Colonic mucosa (tissue), 4 donors: Measurements from ENCODE around the gene RBPMS2. TPM values are rescaled to one million over a fixed set of nuclear protein-coding genes. Genes with fewer than 3 reads are reported as not detected.

ENCODE experiments used
- DNase-seq: peaks from one replicate; pipeline ENCODE4 v3.0.0-alpha.2; 2020
- H3K27ac ChIP-seq: fragments of 200-600 bp; one replicate; pipeline ENCODE4 v1.8.0; 2021
- H3K27me3 ChIP-seq: fragments of 200-600 bp; one replicate; pipeline ENCODE4 v1.8.0; 2021
- H3K36me3 ChIP-seq: fragments of 200-600 bp; one replicate; pipeline ENCODE4 v1.8.0; 2021
- H3K4me1 ChIP-seq: fragments of 200-600 bp; one replicate; pipeline ENCODE4 v1.8.0; 2021; ENCODE audit warnings: mild to moderate bottlenecking
- H3K4me3 ChIP-seq: fragments of 200-600 bp; one replicate; pipeline ENCODE4 v1.8.0; 2021
- H3K9ac ChIP-seq, 2 donors: one replicate each; pipeline ENCODE4 v1.7.0; 2013; ENCODE audit warnings: control low read depth in 2 of 2, low read depth in 2 of 2, low read length in 2 of 2
- H3K9me3 ChIP-seq: fragments of 200-600 bp; one replicate; pipeline ENCODE4 v1.8.0; 2021
- CTCF ChIP-seq: fragments of 200-600 bp; IDR thresholded peaks from one replicate; pipeline ENCODE4 v1.8.0; 2022; ENCODE audit warnings: antibody characterized with exemption, mild to moderate bottlenecking
- intact Hi-C: fragments of 100-400 bp; cut with DNase I; formaldehyde crosslinking; loops from one replicate; pipeline ENCODE4 v1.14.1; 2022
- total RNA-seq, 2 donors: library from RNA; stranded (reverse); fragmentation: NEBNext Ultra II Directional in 1 of 2; extraction: Animal tissue kit (Norgen Biotek cat#: 25700) in 1 of 2; gene quantifications; one replicate each; pipeline ENCODE4 v1.2.1, GENCODE V29; 2021
- donor health status: healthy.
- donor health status: DM: no; HTN: no; CAD: no.
- donor health status: DM: no; HTN: no; CAD: no.

RBPMS2 gene
- total RNA-seq, 2 donors from 2014 or later, result 1.3 to 14.5 TPM

GRCh38 chr15:64780600-64781156, 5.3 kb upstream of the RBPMS2 start:
- no peaks in the 10 kb centered on the region for H3K9me3 ChIP-seq
- DNase-seq, result no peak
- intact Hi-C loops, result no loop called here
- H3K4me3 ChIP-seq, result no peak overlapping the region
- H3K27ac ChIP-seq, result no peak overlapping the region
- H3K4me1 ChIP-seq, result no peaks in the 10 kb centered on the region
- no peak overlapping the region for H3K9ac ChIP-seq
- peaks cover 9% of the 10 kb centered on the region for H3K27me3 ChIP-seq
- no peak for TF ChIP-seq CTCF
- H3K36me3 ChIP-seq, result no peaks in the 10 kb centered on the region

- TF ChIP-seq CTCF, result no peak
- Histone ChIP-seq H3K36me3 (no peaks in the 10 kb centered on the region), H3K27me3 (peaks cover 16% of the 10 kb centered on the region), H3K9me3 (no peaks in the 10 kb centered on the region), H3K4me3 (no peak overlapping the region), H3K9ac (no peak overlapping the region), H3K27ac (no peak overlapping the region), H3K4me1 (no peaks in the 10 kb centered on the region)
- intact Hi-C loops, result no loop called here
- DNase-seq, result no peak
Observed at GRCh38 chr15:64779630-64780029, 4.2 kb upstream of the RBPMS2 start.

- TF ChIP-seq CTCF, result no peak
- no peak overlapping the region for H3K4me3 ChIP-seq
- intact Hi-C loops, result no loop called here
- H3K27me3 ChIP-seq, result peaks cover 22% of the 10 kb centered on the region
- no peak for DNase-seq
- H3K4me1 ChIP-seq, result no peaks in the 10 kb centered on the region
- no peaks in the 10 kb centered on the region for H3K9me3 ChIP-seq
- H3K36me3 ChIP-seq, result no peaks in the 10 kb centered on the region
- no peak overlapping the region for H3K9ac ChIP-seq
- H3K27ac ChIP-seq, result no peak overlapping the region
Observed at GRCh38 chr15:64779024-64779423, 3.6 kb upstream of the RBPMS2 start.

GRCh38 chr15:64776402-64776786, 1.0 kb upstream of the RBPMS2 start:
- peak overlapping the region in 1 of 2 donors; percentile 56 for H3K9ac ChIP-seq
- DNase-seq, result no peak
- H3K27ac ChIP-seq, result peak overlapping the region; percentile 36
- peak overlapping the region; percentile 27 for H3K4me3 ChIP-seq
- H3K9me3 ChIP-seq, result no peaks in the 10 kb centered on the region
- peaks cover 34% of the 10 kb centered on the region for H3K27me3 ChIP-seq
- intact Hi-C loops, result no loop called here
- no peaks in the 10 kb centered on the region for H3K36me3 ChIP-seq
- no peak for TF ChIP-seq CTCF
- no peaks in the 10 kb centered on the region for H3K4me1 ChIP-seq

- no peak for DNase-seq
- Histone ChIP-seq H3K4me1 (no peaks in the 10 kb centered on the region), H3K9me3 (no peaks in the 10 kb centered on the region), H3K27me3 (peaks cover 34% of the 10 kb centered on the region), H3K27ac (peak overlapping the region; percentile 22), H3K4me3 (peak overlapping the region; percentile 38), H3K9ac (peak overlapping the region; percentile 9 to 56), H3K36me3 (no peaks in the 10 kb centered on the region)
- intact Hi-C loops, result no loop called here
- TF ChIP-seq CTCF, result no peak
Observed at GRCh38 chr15:64774629-64775493, 528 bp downstream of the RBPMS2 start.
